K562 (cell line): Measurements from ENCODE around the gene ARHGAP31.

Source experiments
- EZH2 ChIP-seq: IDR thresholded peaks from 2 replicates; pipeline ENCODE4 v1.6.1; 2012; ENCODE audit warnings: low read depth, mild to moderate bottlenecking, inconsistent platforms, low read length, borderline replicate concordance
- POLR2AphosphoS5 ChIP-seq: IDR thresholded peaks from 2 replicates; pipeline ENCODE4 v1.6.1; 2011; ENCODE audit warnings: mild to moderate bottlenecking, low read depth, low read length, moderate library complexity; ENCODE audit not compliant: control insufficient read depth, insufficient read depth

DNA sequence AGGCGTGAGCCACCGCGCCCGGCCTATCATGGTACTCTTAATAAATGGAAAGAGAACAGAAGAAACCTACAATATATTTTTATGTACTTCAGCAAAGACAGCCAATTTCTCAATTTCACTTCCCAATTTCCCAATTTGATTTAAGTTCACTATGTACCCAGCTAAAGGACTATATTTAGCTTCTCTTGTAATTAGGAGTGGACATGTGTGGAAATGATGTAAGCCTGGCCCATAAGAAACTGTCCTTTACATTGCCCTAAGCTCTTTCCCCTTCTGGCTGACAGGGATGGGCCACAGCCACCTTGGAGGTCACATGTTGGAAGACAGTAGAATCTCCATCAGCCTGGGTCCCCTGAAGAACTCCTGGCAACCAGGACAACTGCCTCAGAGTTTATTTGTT lies 163.1 kb downstream of the ARHGAP31 start:
- no peak for TF ChIP-seq EZH2
- no peak for TF ChIP-seq POLR2AphosphoS5
